Activated naive CD4-positive, alpha-beta T cell (primary cell): ENCODE data around the gene SLC8B1.
"Not testable (repeated sequence)": the region's sequence is repeated elsewhere in the genome, so short reads cannot be mapped to it uniquely, and the experiment has no call there.

Experiments
- DNase-seq, 4 experiments: peaks; one replicate each; lab custom pipeline; 2025; lab: John Stamatoyannopoulos, UW

The SLC8B1 gene

DNA sequence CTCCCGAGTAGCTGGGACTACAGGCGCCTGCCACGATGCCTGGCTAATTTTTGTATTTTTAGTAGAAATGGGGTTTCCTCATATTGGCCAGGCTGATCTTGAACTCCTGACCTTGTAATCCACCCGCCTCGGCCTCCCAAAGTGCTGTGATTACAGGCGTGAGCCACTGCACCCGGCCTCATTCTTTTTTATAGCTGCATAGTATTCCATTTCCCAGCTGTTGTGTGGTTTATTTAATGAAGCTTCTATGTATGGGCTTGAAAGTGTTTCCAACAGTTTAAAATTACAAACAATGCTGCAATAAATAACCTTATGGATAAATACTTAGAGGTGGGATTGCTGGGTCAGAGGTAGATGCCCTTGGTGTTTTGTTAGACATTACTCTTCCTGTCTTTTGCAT, 19.3 kb upstream of the SLC8B1 start:
- not testable (repeated sequence) for DNase-seq

DNA sequence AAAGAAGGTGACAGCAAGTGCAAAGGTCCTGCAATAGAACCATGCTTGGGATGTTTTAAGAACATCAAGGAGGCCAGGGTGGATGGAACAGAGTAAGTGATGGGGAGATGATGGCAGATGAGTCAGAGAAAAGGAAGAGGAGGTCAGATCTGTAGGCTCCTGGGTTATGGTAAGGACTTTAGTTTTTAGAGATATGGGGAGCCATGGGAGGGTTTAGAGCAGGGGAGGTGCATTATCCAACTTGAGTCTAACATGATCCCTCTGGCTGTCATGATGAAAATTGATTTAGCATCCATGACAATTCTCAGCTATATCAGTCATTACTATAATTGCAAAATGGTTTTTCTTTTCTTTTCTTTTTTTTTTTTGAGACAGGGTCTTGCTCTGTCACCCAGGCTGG, 16.2 kb upstream of the SLC8B1 start:
- DNase-seq, result no peak

DNA sequence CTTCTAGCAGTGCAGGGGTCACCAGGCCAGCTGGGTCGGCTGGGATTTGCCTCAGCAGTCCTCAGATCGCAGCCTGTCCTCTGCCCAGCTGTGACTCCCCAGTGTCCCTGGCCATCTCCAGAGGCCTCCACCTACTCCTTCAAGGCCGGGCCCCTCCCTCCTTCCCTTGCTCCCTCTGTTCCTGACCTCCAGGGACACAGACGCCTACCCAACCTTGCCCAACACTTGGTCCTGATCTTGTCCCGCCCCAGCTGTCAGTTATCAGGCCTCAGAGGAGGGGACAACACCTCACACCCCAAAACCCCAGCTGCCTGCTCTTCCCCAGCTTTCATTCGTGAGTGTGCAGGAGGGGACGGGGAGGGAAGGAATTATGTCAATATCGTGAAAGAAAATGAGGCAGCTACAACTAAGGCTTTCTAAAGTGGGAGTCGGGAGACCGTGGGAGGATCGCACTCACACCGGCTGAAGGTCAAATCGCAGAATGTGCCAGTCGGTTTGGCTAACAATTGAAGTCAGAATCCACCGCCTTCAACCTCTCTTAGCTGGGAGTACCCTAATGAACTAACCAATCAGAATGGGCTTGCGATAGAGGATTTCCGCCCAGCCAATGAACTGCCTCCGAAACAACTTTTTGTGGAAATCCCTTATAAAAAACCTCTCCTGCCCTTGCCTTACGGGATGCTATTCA, 14.1 kb upstream of the SLC8B1 start:
- no peak for DNase-seq

DNA sequence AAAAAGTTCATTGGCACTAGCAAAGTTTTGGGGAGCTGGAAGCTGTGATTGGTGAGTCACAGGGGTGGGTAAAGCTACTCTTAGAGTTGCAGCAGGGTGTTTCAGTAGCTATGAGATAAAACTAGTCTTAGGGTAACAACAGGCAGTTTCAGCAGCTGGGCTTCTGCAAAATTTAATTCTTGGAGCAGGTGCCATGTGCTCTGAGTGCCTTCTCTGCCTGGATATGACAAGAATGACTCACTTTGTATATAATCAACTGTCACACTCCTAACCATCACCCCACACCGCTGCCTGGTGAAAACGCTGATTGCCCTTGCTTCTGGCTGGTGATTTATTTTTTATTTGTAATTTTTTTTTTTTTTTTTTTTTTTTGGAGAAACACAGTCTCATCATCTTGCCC, 13.0 kb upstream of the SLC8B1 start:
- no peak for DNase-seq

DNA sequence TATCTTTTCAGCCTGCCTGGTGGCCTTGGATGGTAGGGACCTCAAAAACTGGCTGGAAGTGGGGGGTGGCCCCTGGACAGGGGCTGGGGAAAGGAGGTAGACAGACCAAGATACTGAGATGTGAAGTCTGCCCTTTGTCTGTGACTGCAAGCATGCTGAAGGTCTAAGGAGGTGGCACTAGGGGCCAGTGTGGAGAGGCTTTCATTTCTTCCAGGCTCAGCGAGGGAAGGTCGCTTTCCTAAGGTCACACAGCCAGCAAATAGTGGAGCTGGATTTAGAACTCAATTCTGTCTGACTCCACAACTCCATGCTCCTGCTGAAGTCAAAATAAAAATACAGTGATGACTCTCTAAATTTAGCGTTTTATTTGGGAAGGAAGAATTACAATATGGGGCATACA, 12.2 kb upstream of the SLC8B1 start:
- no peak for DNase-seq

DNA sequence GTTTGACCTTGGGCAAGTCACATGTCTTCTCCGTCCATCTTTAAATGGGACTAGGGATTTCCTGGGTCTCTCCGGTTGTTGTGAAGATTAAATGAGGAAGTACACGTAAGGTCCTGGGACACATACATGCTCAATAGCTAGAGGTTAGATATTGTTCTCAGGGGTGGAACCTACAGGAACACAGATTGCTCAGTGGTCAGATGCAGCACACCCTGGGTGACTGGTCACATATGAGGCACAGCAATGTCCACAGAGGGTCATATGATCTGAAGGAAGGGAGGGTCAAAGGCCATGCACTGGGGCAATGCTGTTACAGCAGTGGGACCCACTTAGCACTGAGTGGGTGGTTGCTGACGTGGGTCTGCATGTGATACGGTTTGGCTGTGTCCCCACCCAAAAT, 11.4 kb upstream of the SLC8B1 start:
- no peak for DNase-seq

DNA sequence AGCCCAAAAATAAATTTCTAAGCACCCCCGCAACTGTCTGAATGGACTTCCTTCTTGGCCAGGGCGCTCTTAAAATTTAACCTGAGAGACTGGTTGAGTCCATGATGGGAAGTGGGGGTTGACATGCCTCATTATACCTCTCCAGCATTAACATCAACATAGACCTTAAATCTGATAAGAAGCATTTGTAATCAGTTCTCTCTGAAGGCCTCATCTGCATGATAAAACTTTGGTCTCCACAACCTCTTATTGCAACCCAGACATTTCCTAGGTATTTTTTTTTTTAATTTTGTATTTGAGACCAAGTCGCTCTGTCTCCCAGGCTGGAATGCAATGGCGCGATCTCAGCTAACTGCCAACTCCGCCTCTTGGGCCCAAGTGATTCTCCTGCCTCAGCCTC, 10.4 kb upstream of the SLC8B1 start:
- no peak for DNase-seq

DNA sequence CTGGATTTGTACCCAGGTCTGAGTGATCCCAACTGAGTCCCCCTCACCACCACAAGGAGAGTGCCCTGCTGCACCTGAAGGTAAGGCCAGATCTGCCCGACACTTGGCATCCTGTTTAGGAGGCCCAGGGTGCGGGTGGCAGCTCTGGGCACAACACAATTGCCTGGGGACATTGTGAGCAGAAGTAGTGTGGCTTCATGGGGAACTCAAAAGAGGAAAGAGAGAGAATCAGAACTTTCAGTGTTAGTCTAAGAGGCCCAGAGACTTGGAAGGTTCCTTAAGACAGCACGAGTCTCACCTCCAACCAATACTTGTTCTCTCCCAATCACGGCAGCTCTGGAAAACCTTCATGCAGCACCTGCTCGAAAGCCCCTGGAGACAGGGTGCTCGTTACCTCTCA, 6.6 kb upstream of the SLC8B1 start:
- DNase-seq, result no peak

DNA sequence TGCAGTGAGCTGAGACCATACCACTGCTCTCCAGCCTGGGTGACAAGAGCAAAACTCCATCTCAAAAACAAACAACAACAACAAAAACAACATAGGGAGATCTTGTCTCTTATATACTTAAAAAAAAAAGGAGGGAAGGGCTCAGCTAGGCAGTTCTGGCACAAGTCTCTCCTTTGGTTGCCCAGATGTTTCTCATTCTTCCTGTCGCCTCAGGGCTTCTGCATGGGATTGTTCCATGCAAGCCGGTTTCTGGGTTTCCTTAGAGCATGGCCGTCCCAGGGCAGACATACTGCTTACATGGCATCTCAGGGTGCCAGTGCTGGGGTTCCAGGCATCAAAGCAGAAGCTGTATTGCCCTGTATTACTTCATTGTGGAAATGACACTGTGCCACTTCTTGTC, 5.2 kb upstream of the SLC8B1 start:
- DNase-seq, result no peak

DNA sequence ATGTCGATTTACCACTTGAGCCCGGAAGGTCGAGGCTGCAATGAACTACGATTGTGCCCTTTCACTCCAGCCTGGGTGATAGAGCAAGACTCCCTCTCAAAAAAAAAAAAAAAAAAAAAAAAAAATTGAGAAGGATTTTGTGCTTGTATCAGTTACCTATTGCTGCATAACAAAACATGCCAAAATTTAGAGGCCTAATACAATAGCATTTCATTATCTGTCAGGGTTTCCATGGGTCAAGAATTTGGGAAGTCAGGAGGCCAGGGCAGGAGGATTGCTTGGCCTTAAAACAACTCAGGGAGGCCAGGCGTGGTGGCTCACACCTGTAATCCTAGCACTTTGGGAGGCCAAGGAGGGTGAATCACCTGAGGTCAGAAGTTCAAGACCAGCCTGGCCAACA, 4.6 kb upstream of the SLC8B1 start:
- no peak for DNase-seq

DNA sequence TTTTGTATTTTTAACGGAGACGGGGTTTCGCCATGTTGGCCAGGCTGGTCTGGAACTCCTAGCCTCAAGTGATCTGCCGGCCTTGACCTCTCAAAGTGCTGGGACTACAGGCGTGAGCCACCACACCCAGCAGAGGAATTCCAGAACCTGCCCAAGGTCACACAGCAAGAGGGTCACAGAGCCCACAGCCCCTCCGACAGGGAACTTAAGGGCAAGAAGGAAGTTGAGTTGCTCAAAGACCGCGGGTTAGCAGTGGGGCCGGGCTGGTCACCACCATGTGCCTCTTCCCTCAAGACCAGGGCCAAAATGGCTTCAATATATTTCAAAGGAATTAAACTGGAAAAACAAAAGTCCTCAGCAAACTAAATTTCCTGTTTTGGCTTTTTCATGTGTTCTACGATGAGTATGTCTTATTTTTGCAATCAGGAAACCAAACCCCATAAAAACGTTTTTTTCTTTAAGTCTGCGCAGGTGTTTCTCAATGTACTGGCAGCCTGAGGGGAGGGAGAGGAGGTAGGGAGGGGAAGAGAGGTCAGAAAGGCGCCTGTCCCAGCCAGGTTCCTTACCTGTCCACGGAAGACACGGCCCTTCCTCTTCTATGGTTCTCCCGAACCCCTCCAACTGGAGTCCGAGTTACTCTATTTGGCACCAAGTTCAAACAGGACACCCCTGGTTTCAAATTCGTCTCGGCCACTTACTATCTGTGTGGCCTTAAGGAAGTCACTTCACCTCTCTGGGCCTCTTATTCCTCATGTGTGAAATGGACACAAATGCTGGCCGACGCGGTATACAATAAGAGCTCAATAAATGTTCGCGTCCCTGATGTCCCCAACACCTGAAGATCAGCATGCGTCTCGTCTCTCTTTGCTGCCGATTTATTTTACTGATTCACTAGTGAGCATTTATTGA, 778 bp downstream of the SLC8B1 start:
- no peak for DNase-seq

DNA sequence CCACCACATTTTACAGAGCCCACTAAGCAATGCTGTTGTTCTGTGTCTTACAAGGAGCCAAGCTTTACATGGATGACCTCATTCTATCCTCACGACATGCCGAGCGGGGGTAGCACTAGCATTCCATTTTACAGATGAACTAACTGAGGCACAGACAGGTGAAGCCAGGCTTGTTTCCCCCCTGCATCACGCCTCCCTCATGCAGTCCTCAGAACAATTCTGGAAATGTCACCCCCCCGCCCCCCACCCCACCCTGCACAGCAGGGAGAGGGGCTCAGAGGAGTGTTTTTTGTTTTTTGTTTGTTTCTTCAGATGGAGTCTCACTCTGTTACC, 1.5 kb downstream of the SLC8B1 start:
- DNase-seq, result no peak

DNA sequence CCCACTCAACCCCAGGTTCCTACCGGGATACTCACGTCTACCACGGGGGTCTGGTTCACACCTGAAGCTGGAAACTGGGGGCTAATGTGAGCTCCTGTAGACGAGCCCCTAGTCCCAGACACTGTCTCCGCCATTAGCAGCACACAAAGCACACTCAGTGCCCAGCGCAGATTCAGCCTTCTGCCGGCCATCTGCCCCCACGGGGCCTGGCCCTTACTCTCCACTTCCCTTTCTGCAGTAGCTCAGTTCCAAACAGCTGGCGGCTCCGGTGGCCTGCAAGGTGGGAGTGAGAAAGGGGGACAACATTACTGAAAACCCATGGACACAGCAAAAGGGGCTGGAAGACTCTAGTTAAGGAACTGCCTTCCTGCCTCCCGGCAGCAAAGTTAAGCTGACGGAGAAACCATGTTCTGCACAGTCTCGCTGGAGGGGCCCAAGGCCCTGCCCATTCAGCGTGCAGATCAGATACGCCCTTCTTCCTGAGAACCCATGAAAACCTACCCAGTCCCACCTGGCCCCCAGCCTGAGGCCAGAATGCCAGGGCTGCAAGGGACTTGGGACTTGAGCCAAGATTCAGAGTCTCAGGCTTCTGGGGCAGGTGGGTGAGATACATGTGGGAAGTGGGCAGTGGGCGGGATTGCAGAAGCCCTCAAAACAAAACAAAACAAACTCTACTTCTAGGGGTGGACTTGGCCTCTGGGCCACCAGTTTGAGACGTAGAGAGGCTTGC, 2.1 kb downstream of the SLC8B1 start:
- DNase-seq, result no peak

DNA sequence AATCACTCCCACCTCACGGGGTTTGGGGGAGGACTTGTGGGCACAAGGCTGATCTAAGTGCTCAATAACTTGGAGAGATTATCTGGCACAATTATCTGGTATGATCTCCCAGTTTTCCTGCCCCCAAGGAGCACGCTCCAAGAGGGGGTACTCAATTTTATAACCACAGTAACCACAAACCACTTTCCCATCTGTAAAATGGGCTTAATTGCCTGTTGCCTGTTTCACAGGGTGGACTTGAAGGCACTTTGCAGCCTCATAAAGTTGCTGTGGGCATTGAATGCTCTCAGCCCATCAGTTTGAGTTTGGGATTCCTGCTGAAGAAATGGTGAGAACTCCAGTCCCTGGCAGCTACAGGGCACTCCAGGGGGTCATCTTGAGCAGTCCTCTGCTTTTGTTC, 4.4 kb downstream of the SLC8B1 start:
- no peak for DNase-seq

DNA sequence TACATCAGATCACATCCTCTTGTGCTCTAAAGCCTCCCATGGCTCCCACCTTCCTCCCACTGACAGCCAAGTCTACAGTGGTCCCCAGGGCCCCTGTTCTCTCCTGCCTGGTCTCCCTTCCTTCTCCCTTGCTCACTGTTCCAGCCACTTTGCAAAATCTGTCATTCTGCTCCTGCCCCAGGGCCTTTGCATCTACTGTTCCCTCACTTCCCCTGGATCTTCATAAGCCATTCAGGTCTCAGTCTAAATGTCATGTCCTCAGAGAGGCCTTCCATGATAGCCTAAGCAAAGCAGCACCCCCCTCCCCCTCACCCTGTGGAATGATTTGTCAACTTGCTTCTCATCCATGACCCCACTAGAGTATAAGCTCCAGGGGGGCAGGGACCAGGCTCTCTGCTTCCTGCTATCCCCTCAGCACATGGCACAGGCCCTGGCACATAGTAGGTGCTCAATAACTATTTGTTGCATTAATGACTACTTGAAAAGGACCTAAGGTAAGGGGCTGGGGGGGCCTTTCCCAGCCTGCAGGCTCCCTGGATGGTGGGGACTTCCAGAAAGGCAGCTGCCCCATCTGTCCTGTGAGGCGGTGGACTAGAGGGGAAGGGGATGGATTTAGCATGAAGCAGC, 5.0 kb downstream of the SLC8B1 start:
- DNase-seq, result no peak

DNA sequence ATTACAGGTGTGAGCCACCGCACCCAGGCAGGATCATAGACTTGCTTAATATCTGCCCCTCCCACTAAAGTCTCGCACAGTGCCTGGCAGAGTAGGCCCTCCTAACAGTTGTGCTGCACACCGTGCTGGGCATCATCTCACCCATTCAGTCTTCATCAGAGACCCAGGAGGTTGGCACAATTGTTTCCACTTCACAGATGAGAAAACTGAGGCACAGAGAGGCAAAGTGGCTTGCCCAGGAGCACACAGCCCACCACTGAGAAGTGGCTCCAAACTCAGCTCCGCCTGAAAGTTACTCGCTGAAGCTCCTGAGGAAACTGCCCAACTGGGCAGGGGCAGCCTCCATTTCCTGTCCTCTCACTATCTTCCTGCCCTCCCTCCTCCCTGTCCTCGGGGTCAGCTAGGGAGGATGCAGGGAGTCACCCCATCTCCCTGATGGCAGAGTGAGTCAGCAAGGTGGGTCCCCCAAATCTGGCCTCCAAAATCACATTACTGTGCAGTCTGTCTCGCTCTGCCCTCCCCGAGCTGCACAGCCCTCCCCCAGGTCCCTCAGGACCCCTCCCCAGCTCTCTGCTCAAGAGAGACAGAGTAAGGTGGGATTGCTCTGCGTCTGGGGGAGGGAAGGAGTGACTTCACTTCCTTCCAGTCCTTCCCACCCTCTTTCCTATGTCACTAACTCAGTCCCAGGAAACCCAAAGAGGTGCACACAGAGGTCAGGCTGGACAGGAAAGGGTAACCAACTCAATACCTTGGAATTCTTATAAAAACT, 5.7 kb downstream of the SLC8B1 start:
- no peak for DNase-seq

DNA sequence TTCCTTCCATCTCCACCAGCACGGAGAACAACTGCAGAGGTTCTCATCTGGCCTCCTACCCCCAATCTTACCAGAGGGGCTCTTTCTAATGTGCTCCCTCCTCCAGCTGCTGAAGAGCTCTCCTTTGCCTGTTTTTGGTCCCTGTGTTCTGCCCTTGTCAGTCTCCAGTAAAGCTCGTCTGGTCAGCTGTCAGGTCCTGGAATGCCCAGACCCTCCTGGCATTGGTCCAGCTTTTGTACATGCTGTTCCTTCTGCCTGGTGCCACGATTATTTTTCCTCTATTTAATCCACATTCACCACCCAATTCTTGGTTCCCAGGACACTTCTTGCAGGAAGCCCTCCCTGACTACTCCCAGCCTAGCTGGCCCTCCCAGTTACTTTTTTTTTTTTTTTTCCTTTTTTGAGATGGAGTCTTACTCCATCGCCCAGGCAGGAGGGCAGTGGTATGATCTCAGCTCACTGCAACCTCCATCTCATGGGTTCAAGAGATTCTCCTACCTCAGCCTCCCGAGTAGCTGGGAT, 6.5 kb downstream of the SLC8B1 start:
- no peak for DNase-seq

DNA sequence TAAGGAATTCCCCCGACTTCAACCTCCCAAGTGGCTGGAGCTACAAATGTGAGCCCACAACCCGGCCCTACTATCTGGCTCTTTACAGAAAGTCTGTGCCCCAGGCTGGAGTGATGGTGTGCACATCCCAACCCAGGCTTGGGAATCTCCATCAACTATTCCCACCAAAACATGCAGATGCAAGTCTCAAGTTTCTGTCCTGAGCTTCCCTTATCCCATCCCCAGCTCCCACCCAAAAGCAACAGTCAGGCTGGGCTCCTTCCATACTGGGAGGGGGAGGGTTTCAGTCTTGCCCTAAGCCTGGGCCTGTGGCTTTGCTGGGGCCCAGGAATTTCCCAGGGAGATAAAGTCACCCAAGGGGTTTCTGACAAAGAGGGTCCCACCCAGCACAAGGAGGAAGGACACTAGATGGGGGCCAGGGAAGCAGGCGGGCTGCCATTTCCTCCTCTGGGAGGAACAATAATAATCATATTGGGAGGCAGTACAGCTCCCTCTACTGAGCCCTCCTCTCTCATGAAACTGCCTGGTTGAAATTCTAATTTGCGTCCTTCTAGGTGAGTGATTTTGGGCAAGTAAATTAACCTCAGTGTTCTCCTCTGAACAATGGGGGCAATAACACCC, 8.0 kb downstream of the SLC8B1 start:
- no peak for DNase-seq

DNA sequence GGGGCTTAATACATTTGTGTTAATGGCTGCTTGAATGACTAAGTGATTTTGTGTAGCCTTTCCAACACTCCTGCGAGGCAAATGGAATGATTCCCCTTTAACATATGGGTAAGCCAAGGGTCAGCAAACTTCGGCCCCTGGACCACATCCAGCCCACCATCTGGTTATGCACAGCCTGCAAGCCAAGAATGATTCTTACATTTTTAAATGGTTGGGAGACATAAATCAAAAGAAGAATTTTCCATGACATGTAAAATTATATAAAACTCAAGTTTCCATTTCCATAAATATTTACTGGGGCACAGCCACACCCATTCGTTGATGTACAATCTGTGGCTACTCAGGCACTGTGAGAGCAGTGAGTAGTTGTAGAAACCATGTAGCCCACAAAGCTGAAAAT, 9.0 kb downstream of the SLC8B1 start:
- no peak for DNase-seq

DNA sequence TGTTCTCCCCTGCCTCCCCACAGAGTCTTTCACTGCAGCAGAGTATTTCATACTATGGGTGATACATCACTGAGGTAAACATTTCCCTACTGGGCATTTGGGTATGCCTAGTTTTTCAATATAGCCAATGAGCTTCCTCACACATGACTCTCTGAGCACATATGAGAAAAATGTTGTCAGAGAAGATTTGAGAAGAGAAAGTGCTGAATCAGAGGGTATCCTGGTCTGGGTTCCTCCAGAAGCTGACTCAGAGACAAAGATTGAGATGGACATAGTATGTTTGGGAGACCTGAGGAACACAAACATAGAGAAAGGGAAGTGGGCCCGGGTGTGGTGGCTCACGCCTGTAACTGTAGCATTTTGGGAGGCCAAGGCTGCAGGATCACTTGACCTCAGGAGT, 12.6 kb downstream of the SLC8B1 start:
- DNase-seq, result no peak

DNA sequence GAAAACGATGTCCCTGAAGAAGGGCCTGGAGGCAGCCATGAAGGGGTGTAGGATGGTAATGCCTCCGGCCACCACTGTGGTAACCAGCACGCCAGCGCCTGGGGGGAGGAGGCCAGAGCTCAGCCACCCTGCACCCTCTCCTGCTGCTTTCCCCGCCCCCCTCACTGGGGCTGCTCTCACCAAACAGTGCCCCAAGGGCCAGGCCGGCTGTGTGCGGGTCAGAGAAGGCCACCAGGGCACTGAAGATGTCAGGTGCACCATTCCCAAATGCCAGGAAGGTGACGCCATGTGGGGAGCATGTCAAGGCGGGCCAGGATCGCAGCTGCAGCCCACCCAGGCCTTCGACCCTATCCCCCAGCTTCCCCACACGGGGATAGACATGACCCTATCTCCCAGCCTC, 14.5 kb downstream of the SLC8B1 start:
- no peak for DNase-seq
